Measurements from ENCODE around the gene CCDC88C.

DNA sequence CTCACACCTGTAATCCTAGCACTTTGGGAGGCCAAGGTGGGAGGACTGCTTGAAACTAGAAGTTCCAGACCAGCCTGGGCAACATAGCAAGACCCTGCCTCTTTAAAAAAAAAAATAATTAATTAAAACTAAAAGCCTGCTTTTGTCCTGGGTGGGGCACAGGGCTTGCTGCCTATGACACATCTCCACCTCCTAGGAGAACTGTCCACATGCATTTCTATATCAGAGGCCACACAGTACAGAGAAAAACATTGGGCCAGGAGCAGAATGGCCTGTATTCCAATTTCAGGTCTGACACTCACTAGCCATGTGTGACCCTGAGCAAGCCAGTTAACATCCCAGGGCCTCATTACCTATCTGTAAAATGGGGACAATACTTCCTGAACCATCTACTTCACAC, 31.9 kb downstream of the CCDC88C start:
- TF ChIP-seq, protein P1, sequence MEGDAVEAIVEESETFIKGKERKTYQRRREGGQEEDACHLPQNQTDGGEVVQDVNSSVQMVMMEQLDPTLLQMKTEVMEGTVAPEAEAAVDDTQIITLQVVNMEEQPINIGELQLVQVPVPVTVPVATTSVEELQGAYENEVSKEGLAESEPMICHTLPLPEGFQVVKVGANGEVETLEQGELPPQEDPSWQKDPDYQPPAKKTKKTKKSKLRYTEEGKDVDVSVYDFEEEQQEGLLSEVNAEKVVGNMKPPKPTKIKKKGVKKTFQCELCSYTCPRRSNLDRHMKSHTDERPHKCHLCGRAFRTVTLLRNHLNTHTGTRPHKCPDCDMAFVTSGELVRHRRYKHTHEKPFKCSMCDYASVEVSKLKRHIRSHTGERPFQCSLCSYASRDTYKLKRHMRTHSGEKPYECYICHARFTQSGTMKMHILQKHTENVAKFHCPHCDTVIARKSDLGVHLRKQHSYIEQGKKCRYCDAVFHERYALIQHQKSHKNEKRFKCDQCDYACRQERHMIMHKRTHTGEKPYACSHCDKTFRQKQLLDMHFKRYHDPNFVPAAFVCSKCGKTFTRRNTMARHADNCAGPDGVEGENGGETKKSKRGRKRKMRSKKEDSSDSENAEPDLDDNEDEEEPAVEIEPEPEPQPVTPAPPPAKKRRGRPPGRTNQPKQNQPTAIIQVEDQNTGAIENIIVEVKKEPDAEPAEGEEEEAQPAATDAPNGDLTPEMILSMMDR (IDR thresholded peaks at IDR 0.05): no peak
- no peak for TF ChIP-seq POLR2A (IDR thresholded peaks at IDR 0.05)
